Cerebellar nuclear complex (tissue), 1 donor: ENCODE data around the gene ATP5F1C.
"Not testable (repeated sequence)": the region's sequence is repeated elsewhere in the genome, so short reads cannot be mapped to it uniquely, and the experiment has no call there.

Experiments used
- DNase-seq, 2 experiments: peaks; one replicate each; lab custom pipeline; 2025; lab: John Stamatoyannopoulos, UW

ATP5F1C gene

DNA sequence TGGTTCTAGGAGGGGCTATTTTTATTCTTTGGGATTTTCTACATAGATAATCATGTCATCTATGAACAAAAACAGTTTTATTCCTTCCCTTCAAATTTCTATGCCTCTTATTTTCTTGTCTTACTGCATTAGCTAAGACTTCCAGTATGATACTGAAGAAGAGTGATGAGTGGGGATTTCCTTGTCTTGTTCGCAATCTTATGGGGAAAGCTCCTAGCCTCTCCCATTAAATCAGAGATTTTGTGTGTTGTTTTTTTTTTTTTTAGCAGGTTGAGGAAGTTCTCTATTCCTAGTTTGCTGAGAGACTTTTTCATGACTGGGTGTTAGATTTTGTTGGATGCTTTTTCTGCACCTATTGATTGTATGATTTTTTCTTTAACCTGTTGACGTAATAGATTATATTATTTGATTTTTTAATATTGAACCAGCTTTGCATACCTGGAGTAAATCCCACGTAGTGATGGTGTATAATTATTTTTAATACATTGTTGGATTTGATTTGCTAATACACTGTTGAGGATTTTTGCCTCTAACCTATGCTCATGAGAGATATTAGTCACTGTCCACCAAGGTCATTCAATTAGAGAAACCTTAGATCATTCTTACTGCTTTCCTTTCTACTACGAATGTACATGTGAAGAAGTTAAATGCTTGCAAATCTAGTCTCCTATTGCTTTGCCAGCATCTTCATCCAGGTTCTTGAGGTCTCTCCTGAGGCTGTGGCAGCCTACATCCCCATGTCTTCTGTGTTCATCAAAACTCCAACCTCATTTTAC, 6.5 kb downstream of the ATP5F1C start:
- DNase-seq = no peak

DNA sequence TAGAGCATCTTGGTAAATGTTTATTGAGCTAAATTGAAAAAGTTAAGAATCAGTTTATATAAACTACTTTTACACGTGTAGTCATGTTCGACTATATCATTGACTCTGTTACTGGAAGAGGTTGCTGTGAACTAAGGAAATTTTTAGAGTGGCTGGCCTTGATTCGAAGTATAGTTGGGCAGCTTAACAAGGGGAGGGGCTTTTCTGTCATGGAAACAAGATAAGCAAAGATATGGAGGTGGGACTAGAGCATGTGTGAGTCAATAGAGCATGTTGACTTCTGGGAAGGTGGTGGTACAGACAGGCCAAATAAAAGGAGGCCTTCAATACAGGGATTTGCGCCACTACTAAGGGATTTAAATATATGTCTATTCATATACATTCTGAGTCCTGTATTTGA, 7.6 kb downstream of the ATP5F1C start:
- DNase-seq = no peak

DNA sequence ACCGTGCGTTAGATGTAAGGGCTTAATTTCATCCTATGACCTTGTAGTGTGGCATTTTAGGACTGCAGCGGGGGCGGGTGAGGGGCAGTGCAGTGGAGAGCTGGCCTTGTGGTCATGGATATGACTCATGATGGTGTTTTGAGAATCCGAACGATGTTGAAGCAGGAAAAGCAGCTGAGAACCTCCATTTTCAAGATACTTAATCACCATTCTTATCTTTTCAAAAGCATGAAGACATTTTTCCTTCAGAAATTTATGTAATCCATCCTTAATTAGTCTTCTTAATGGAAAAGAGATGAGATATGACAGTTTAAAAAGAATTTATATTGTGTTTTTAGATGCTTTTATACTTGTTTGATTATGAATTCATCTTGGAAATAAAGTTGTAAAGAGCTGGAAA, 9.6 kb downstream of the ATP5F1C start:
- no peak for DNase-seq

DNA sequence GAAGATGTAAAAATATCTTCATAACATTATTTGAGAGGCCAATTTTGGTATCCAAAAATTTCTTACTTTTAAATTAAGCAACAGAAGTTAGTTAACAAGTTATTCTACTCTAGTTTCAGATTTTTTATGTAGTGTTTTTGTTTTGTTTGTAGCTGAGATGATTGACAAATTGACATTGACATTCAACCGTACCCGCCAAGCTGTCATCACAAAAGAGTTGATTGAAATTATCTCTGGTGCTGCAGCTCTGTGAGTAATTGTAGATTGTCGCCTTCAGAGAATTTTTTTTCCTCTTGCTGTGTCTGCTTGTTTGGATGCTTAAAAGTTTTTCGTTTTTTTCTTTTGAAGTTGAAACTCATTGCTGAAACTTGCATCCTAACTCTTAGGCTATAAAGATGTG, 14.6 kb downstream of the ATP5F1C start:
- no peak for DNase-seq

DNA sequence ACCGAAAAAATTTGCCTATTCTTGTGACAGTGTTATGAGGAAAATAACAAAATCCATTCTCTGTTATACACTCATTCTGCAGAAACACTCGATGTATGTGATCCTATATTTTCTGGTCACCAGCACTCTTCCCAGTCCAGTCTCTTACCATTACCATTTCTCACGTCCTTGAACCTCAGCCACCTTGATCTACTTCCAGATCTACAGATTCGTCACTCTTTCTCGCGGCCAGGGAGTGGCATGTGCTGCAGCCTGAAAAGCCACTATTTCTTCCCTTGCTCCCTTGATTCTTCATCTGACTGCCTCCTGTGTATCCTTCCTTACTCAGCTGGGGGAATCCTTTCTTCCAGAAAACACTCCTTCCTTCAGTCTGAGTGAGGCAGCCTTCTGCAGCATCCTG, 16.2 kb downstream of the ATP5F1C start:
- DNase-seq = no peak

DNA sequence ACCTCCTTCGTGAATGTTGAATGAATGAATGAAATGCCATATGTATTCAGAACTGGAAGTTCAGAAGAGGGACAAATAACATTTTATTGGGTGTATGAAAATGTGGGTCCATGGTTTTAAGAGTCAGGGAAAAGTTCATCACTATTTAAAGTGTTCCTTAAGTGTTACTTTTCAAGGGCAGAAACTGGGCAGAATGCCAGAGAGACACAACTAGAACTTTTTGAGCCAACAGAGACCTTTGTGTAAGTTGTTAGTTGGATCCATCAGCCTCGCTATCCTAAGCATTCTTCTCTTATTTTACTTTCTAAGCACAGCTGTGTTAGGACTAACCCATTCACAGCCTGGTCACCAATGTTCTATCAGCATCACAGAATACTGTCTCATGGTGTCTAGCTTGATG, 16.8 kb downstream of the ATP5F1C start:
- no peak for DNase-seq

DNA sequence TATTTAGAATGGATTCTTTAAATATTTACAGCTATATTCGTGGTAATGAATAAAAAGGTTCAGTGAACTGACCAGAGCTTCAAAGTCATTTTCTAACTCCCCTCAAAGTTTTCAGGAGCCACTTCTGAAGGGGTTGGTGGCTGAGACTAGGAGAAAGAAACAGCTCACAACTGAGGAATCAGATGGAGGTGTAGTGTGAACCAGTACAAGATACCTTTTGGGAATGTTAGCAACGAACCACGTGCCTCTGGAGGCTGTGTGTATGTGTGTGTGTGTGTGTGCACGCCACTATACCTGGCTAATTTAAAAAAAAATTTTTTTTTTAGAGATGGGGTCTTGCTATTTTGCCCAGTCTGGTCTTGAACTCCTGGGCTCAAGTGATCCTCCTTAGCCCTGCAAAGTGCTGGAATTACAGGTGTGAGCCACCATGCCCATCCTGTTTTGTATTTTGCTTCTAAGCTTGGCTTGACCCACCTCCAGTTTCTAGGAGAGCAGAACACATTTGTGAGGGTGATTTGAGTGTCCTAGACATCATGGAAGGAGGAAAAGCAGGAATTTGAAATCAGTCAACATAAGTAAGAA, 20.8 kb downstream of the ATP5F1C start:
- no peak for DNase-seq

DNA sequence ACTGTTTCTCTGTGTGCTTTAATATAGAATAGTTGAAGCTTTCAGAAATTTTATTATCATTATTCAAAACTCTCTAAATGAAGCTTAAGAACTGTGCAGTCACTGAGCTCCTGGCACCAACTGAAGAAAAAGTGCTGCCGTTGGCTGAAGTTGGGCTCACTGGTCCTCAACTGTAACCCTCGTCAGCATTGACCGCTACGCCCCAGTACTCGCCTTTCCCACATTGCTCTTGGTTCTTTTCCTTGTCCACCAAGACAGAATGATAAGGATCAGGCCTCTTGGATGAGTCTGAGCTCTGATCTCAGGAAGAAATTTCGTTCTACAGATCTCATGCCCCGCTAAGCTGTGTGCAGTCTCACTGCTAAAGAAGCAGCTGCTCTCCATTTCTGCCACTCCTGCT, 22.5 kb downstream of the ATP5F1C start:
- DNase-seq = no peak

DNA sequence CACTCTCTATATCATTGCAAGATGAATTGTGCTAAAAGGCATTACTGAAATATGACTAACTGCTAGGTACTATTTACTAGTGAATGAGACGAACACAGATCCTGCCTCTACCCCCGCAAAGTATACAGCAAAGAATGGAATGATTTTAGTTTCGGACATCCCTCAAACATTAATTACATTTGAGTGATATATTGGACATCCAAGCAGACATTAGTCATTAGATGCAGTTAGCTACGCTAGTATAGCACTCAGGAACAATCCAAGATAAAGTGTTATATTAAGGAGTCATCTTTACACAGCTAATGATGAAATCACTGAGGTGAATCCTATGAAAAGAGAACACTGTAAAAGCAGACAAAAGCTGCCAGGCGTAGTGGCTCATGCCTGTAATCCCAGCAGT, 23.0 kb downstream of the ATP5F1C start:
- no peak for DNase-seq

DNA sequence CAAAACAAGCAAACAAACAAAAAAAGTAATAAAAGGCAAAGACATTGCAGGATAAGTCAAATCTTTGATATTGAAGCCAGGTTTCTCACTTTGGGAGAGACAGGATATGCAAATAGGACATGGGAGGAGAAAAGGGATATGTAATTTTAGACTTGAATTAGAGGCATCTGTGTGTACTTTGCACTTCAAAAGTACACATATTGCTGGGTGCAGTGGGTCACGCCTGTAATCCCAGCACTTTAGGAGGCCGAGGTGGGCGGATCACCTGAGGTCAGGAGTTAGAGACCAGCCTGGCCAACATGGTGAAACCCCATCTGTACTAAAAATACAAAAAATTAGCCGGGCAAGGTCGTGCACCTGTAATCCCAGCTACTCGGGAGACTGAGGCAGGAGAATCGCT, 23.8 kb downstream of the ATP5F1C start:
- not testable (repeated sequence) for DNase-seq

DNA sequence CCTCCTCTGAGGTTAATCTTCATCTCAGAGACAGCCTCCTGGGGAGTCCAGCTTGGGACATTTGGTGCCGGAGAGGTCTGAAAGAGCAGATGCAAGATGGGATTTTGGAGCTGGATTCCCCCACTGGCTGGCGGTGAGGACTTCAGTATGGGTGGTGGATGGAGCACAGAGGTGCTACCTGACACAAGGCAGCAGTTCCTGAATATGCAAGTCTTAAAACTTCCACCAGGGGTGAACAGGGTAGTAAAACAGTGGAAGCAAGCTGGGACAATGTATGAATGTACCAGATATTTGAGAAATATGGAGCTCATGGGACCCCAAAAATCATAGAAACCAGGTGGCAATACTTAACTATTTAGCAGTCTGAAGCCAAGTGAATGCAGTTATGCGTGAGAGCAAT, 25.5 kb downstream of the ATP5F1C start:
- no peak for DNase-seq

DNA sequence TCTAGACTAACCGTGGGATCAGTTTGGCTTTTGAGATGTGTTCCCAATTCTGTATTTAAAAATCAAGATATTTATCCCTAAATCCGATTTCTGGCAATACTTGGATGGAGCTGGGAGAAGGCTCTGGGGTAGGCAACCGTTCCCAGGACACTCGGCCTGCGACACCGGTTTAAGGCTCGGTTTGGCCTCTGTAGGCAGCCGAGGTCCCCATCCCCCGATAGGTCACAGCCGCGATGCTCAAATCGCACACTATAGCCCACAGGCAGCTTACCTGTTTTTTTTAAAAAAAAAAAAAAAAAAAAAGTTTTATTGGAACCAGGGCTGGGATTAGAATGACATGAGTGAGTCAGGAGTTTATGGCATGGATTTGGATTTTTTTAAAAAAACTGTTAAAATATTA, 29.6 kb downstream of the ATP5F1C start:
- DNase-seq = no peak

DNA sequence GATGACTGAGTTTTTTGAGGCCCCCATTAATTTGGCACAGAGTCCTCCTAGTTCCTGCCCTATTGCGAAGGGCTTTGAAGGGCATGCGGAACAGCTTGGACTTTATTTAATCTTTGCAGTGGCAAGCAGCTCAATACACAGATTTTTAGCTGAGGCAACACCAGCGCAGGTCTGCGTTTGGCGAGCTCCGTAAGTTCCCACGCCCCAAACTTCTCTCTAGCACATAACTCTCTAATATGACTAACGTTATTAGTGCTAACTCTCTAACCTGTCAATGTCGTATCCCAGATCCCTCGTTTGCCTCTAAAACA, 30.0 kb downstream of the ATP5F1C start:
- DNase-seq = no peak

DNA sequence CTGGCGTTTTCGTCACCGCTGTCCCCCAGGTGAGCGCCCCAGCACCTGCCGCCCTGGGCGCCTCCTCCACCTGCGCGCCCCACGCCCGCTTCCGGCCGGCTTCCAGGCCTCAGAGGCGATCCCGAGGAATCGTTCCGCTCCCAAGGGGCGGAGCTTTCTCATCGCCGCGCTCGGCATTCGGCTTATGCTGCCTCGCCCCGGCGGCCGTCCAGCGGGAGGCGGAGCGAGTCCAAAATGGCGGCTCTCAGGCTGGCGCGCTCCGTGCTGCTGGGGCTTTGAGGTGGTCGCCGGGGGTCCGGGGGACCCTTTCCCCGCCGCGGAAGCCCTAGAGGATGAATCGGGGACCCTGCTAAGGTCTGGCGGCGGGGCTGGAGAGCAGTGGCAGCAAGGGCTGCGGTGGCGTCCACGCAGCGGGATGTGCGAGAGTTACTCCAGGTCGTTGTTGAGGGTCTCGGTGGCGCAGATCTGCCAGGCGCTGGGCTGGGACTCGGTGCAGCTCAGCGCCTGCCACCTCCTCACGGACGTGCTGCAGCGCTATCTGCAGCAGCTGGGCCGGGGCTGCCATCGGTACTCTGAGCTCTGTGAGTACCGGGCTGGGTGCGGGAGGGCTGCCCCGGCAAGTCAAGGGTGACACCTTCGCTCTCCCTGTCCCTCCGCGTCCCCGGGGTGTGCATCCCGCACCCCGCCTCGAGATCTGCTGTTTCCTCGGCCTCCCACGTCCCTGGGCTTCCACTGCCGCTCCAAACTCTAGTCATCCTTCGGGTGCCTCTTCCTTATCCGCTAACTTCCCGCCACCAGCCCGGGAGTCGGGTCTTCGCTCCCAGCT, 30.5 kb downstream of the ATP5F1C start, which contains the start of gene TAF3:
Gene TAF3 (plus strand): TSS at position 211 of the 826 bp plus-strand sequence. CDS start 205 bp downstream, at position 416.
- DNase-seq = peak; percentile 24 to 72

DNA sequence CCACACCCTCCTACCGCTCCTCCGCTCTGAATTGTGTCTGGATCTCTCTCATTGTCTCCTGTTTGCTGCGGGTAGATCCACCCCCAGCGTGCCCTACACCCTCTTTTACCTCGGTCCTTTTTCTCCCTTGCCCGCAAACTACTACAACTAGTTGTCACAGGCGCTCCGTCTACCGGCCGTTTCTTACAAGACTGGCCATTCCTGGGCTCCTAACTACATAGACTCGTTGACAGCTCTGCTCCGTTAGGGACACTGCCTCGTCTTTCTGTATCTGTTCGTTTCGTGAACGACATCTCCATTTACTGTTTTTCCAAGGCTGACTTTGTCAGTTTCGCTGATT, 31.1 kb downstream of the ATP5F1C start:
- DNase-seq = peak in 1 of 2 experiments; percentile 4

DNA sequence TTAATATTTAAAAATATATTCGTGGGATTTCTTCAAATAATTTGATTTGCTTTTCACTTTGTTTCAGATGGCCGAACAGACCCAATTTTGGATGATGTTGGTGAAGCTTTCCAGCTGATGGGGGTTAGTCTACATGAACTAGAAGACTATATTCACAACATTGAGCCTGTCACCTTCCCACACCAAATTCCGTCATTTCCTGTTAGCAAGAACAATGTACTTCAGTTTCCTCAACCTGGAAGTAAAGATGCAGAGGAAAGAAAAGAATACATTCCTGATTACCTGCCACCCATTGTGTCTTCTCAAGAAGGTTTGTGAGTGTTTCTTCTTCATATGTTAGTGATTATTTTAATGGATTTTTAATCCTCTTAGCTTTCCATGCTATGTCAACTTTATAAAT, 36.3 kb downstream of the ATP5F1C start:
- no peak for DNase-seq

DNA sequence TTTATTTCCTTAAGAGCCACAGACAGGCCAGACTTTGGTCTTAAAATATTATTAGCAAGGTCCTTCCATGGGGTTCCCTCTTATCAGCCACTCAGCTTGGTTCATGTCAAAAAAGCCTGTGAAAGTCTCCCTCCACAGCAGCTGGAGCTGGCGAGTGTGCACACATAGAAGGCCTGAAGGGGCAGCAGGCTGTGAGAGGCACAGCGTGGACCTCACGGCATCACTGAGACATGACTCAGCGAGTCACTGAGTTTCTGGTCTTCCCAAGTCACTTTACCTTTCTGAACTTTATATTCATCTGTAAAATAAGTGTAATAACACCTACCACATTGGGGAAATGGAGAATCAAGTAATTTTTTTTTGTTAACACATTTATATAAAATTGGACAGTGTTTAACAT, 39.0 kb downstream of the ATP5F1C start:
- DNase-seq = no peak

DNA sequence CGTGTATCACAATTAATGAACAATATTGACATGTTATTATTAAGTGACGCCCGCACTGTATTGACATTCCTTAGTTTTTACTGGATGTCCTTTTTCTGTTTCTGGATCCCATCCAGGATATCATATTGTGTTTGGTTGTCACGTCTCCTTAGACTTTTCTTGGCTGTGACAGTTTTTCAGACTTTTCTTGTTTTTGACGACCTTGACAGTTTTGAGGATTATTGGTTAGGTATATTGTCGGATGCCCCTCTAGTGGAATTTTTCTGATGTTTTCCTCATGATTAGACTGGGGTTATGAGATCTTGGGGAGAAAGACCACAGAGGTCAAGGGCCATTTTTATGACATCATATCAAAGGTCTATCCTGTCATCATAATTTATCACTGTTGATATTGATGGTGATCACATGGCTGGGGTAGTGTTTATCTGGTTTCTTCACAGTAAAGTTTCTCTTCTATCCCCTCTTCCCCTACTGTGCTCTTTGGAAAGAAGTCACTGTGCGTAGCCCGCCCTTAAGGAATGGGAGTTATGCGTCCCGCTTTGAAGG, 41.4 kb downstream of the ATP5F1C start:
- no peak for DNase-seq

DNA sequence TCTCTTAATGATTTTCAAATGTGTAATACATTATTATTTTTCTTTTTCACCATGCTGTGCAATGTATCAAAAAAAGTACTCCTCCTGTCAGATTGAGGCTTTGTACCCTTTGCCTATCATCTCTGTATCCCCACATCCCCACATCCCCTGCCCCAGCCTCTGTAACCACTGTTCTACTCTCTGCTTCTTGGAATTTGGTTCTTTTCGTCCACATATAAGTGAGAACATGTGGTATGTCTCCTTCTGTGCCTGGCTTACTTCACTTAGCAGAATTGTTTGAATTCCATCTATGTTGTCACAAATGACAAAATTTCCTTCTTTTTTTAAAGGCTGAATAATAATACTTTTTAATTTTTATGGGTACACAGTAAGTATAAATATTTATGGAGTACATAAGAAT, 44.1 kb downstream of the ATP5F1C start:
- no peak for DNase-seq

DNA sequence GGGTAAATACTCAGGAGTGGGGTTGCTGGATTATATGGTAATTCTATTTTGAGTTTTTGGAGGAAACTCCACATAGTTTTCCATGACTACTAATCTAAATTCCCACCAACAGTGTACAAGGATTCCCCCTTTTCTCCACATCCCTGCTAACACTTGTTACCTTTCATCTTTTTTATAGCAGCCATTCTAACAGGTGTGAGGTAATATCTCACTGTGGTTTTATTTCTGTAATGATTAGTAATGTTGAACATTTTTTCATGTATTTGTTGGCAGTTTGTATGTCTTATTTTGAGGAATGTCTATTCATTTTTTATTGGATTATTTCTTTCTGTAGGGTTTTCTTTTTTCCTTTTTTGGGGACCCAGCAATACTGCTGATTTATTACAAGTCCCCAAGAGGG, 45.2 kb downstream of the ATP5F1C start:
- DNase-seq = no peak

DNA sequence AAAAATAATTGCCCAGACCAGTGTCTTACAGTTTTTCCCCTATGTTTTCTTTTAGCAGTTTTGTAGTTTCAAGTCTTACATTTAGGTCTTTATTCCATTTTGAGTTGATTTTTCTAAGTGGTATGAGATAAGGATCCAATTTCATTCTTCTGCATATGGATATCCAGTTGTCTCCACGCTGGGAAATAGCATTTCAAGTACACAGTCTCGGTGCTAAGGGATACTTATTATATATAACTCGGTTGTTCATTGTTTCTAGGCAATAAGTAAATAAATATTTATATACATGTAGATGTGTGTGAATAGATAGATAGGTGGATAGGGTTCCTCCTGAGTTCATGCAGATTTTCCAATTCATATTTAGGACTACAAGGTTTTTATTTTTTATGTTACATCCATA, 46.3 kb downstream of the ATP5F1C start:
- no peak for DNase-seq

DNA sequence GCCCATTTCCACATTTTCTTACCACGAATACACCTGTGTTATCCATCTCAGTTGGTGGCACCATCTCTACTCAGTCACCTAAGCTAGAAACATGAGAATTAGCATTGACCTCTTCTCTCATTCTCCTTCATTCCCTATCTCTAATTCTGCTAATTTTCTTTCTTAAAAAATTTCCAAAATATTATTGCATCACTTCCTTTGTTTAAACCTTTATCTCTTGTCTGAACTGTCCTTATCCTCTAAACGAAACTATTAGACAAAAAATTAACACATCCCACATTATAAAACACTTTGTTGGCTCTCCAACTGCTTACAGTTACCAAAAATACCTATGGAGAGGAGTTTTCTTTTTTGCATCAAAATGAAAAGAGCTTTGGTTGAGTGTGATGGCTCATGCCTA, 48.6 kb downstream of the ATP5F1C start:
- DNase-seq = no peak

DNA sequence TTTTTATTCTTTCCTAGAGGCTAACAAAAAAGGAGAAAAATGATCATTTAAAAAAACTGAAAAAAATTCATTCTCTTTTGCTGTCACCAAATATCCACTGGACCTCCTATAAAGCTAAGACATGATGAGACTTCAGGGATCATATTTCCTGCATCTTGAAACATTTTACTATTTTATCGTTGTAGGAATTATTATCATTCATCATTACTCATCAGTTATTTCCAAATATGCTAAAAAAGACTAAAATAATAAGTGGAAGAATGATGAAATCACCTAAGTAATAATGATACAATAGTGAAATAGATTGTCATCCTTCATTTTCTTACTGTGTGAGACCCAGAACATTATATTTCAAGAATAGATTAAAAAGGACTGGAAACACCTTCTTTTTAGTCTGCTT, 58.6 kb downstream of the ATP5F1C start:
- no peak for DNase-seq
